HG02763 (cell line): ENCODE measurements around the gene LRRTM4.

Source experiments
- ATAC-seq: cut with Tn5 transposase; IDR thresholded peaks from one replicate; pipeline ENCODE4 v1.9.1; 2021; ENCODE audit warnings: mild to moderate bottlenecking, moderate library complexity; ENCODE audit not compliant: unreplicated experiment

Gene LRRTM4

DNA sequence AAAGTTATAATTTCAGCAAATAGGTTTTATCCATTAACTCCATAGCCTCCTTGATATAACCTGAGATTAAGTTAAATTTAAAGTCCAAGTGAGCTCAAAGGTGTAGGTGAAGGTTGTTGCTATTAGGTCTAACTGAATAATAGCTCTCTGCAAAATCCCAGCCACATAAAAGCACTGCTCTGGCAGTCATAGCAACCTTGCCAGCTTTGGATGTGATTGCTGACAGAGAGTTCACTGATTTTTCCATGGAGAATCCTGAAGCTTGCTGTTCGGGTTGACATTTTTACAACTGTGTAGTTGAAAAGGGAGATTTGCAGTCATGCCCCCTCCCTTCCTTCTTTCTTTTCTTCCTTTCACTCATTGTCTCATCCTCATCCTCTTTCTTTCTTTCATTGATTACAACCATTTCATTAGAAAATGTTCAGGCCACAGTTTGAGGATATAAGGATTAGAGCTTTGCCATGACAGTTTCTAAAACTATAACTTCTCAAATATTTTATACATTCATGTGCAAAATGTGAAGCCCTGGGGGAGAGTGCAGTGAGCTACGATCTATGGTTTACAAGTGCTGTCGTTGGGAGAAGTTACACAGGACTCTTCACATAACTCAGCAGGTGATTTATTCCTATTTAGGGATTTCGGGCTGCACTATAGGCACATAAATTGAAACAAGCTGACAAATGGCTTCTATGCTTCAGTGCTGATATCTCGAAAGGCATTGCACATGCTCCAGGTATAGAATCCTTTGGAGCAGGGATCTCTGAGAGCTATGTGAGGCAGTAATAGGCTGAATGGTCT, 193.8 kb downstream of the LRRTM4 start:
- ATAC-seq: no peak

DNA sequence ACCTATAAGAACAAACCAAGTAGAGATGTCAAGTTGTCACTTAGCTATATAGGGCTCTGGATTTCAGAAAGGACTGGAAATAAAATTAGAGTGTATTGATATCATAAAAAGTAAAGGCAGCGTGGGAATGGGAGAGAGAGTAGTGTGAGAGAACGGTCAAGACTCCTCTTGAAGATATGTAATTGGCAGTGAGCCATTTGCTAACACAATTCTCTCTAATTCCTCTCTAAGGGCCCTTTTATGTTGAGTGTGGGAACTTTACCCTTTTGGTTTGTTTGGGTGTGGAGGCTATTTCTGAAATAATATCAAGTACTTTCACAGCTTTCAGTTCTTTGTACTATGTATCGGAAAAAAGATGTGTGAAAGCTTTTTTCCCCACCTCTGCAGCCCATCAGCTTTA, 196.8 kb downstream of the LRRTM4 start:
- ATAC-seq: no peak

DNA sequence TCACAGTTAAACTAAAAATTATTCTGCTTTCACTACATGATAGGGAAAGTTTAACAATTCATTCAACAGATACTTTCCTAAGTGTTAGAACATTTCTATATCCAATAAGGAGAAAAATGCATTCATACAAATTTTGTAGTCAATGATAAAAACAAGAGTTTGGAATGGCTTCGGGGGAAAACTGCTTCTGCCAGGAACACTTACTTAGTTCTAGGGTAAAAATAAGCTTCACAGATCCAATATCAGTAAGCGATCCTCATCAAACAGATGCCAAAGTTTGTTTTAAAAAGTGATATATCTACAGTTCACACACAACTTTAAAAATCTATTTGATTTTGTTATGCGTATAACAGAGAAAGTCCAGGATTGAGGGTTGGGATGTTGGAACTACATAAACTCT, 199.7 kb downstream of the LRRTM4 start:
- ATAC-seq: no peak

GRCh38 chr2:77314721-77315120, 207.5 kb downstream of the LRRTM4 start:
- ATAC-seq: no peak

GRCh38 chr2:77310416-77310815, 211.8 kb downstream of the LRRTM4 start:
- ATAC-seq: no peak

GRCh38 chr2:77309725-77310124, 212.5 kb downstream of the LRRTM4 start:
- no peak for ATAC-seq

DNA sequence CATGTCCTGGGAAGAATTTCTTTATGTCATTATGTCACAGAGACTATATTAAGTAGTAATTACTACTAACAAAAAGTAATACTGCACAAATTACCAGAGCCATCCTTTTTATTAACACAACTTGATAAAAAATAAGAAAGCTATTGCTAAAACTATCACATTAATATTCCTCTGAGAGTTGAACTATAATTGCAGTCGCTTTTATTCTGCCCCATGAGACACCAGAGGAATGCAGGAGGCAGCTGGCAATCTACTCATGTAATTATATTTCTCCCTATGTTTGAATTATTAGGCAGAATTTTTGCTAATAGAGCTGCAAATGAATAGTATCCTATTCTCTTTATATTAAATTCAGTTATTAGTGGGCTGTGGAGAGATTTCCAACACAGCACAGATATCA, 220.7 kb downstream of the LRRTM4 start:
- no peak for ATAC-seq

- ATAC-seq: no peak
These were observed 225.4 kb downstream of the LRRTM4 start for GRCh38 chr2:77296791-77297190.

DNA sequence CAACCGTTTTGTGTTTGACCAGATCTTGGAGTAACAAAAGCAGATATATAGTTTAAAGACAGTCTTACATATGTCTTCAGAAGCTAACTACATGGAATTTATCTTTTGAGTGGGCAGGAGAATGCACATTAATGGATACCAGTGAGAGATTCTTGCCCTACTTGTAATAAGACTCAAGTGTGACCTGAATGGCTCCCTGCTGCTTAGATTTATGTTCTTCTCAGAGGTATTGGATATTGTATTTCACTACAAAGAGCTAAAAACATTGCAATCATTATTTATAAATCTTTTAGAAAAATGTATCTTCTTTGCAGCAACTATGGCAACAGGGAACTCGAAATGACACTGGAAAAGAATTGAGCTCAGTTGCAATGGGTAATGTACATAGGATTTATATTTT, 227.7 kb downstream of the LRRTM4 start:
- no peak for ATAC-seq

DNA sequence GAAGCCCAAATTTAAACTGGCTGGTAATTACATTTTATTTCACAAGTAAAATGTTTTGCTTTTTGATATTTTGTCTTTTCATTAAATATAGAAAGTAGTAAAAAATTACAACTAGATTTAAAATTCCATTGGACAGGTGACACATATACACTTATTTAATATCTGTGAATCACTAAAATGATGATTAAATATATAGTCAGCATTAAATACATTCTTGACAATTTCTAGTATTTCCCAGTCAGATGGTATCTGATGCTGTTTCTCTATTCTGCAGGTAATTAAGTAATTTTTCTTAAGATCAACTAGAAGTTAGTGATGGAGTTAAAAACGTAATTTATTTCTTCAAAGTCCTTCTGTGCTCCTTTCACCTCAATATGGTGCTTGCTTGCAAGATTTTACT, 237.8 kb downstream of the LRRTM4 start:
- no peak for ATAC-seq

DNA sequence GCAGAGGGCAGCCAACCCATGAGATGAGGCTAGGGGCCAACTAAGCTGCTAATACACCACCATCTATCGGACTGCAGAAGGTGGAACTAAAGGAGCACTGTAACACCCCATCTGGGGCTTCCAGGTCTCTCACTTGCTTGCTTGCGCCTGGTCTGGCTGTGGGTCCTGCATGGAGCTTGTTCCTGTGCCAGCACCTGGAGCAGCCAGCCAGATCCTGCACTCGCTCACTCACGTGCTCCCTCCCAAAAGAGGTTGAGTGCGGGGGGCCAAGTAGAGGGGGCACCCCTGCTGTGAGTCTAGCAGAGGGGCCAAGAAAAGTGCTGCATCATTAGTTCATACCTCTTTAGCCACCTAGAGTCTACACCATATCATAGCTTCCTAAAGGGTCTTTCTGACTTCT, 250.9 kb downstream of the LRRTM4 start:
- no peak for ATAC-seq

DNA sequence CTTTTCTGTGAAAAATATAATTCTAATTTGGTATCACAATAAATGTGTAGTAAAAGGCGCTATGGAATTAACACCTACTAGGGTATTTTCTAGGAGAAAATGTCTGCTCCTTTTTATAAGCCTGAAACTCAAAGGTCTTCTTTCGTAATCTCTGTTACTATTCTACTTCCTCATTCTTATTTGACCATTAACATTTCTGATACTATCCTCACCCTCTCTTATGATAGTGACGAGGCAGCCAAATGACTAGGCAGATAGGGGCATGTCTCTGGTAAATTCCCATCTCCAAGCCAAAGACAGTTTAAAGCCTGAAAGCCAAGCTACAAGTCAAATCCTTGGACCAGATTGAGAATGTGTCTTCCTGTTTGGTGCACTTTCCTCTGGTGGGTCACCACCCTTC, 251.7 kb downstream of the LRRTM4 start:
- no peak for ATAC-seq

DNA sequence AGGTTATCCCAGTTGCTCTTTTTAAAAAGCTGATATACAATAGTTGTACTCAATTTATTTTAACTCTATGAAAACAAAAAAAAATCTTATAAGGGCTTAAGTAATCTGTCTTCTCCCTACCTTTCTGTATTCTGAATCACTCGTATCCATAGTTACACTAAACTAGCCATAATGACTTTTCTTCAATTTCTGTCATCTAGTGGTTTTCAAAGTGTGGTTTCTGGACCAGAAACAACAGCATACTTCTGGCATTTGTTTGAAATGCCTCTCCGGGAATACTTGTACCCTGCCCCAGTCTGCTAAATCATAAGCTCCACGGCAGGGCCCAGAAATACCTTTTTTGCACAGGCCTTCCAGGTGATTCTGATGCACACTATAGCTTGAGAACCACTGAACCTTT, 253.6 kb downstream of the LRRTM4 start:
- ATAC-seq: no peak

- ATAC-seq: no peak
These were observed 289.2 kb downstream of the LRRTM4 start for GRCh38 chr2:77232909-77233425.

DNA sequence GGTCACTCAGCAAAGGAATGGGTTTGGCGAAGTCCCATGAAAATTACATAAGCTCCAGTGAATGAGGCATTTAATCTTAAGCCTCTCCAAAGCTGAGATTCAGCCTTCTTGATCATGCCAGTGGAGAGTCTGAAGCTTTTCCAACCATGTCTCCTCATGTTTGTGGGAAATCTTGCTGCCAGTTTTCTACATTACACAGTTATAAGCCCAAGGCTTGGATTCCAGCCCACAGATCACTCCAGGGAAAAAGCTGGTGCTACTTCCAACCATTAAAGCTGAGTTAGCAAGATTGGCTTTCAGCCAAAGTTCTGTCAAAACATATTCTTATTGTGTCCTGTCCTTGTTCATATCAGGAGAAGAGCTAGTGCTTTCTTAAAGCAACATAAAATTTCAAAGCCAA, 293.8 kb downstream of the LRRTM4 start:
- ATAC-seq: no peak

DNA sequence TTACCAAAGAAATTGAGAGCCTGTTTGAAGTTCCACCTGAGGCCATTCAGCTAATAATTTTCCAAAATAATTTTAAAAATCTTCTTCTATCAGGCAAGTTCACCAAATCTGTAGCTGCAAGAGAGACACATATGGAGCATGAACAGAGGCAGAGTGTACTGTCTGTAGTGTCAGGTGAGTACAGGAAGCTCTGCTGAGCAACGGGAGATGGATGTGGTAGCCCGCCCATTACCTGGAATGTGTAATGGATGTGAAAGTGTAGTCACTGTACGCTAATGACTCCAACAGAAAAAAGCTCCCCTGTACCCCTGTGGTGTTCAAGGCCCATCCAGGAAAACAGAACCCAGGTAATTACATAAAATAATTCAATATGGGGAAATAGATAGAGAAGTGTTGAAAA, 311.5 kb downstream of the LRRTM4 start:
- no peak for ATAC-seq

GRCh38 chr2:77207331-77207730, 314.8 kb downstream of the LRRTM4 start:
- no peak for ATAC-seq

GRCh38 chr2:77201755-77202154, 320.4 kb downstream of the LRRTM4 start:
- ATAC-seq: no peak

- no peak for ATAC-seq
These were observed 322.8 kb downstream of the LRRTM4 start for GRCh38 chr2:77199411-77199810.

DNA sequence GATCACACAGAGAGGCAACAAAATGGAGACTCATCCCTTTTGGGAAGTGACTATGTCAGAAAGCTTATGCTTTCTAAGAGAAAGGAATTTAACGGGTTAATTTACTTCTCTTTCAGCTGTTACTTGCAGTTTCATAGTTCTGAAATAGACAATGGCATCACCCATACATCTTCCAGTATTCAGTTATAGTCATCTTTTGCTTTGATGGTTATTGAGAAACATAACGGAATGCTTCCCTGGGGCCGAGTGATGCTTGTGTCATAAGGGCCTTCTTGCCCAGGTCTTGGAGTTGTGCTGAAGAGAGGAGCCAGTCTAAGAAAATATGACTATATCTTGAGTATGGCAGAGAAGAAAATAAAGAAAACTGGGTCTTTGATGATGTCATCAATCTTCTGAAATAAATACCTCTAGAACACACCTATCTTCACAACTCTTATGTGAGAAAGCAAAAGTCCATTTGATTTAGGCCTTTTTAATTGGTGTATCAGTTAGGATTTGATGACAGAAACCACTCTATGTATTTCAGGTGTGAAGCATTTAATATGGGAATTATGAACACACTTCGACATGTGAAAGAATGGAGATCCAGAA, 328.2 kb downstream of the LRRTM4 start:
- ATAC-seq: no peak

GRCh38 chr2:77192811-77193289, 329.3 kb downstream of the LRRTM4 start:
- no peak for ATAC-seq

DNA sequence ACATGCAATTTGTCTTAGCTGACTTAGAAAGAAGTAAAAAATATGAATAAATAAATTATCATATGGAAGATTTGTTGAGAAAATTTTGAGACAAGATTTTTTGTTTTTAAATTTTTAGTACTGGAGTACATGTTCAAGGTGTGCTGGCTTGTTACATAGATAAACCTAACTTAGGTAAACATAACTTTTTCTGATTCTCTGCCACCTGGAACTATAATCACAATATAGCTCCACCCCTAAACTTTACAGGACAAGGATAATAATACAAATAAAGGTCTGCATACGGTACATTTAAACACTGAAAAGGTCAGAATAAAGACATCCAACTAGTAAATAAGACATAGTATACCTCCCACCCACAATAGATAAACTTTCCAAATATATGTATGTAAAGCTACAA, 330.5 kb downstream of the LRRTM4 start:
- ATAC-seq: no peak
